H54 (cell line): ENCODE measurements around the gene CPNE9.
A peak's percentile ranks its signal among the peaks of the same experiment; 100 is the strongest.
"Not testable (repeated sequence)": the region's sequence is repeated elsewhere in the genome, so short reads cannot be mapped to it uniquely, and the experiment has no call there.

Source experiments
- DNase-seq: peaks from one replicate; pipeline ENCODE4 v3.0.0; 2011; ENCODE audit warnings: low spot score, mixed read lengths; ENCODE audit not compliant: insufficient read length
- FAIRE-seq: peaks from 3 replicates; lab custom pipeline; 2011; peaks lifted over from hg19 to GRCh38; lab: Jason Lieb, UNC
- POLR2A ChIP-seq: IDR thresholded peaks from 2 replicates; pipeline ENCODE4 v1.6.1; 2011; ENCODE audit warnings: low read depth, mild to moderate bottlenecking, low read length

Gene CPNE9

DNA sequence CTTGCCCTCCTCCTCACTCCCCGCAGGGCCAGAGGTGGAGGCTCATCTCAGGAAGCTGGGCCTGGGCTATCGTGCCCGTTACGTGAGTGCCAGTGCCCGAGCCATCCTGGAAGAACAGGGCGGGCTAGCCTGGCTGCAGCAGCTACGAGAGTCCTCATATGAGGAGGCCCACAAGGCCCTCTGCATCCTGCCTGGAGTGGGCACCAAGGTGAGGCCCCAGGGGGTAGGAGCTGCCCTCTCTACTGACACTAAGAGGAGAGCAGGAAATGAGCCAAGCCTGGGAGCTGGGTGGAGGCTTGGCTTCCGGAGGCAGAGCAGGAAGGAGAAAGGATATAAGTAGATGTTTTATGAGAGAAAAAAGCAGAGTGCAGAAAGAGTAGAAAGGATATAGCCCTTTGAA lies 51.0 kb downstream of the CPNE9 start:
- FAIRE-seq (no peak), DNase-seq (no peak)
- no peak for TF ChIP-seq POLR2A

DNA sequence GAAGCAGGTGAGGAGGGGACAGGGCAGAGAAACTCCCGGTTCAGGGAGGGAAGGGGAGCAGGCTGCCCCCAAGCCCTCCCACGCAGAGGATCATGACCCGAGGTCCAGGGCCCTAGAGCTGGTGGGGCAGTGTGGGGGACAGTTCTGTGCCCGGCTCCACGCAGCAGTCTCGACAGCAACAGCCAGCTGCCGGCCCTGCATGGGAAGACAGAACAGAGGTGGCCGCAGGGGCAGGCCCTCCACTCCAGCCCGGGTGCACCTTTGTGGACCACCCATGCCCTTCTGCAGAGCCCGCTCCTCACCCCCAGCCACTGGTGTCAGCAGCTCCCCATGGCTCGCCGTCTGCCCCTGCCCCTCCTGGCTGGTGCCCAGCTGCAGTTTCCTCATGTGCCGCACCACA lies 53.8 kb downstream of the CPNE9 start:
- no peak for FAIRE-seq
- no peak for TF ChIP-seq POLR2A
- DNase-seq = no peak

DNA sequence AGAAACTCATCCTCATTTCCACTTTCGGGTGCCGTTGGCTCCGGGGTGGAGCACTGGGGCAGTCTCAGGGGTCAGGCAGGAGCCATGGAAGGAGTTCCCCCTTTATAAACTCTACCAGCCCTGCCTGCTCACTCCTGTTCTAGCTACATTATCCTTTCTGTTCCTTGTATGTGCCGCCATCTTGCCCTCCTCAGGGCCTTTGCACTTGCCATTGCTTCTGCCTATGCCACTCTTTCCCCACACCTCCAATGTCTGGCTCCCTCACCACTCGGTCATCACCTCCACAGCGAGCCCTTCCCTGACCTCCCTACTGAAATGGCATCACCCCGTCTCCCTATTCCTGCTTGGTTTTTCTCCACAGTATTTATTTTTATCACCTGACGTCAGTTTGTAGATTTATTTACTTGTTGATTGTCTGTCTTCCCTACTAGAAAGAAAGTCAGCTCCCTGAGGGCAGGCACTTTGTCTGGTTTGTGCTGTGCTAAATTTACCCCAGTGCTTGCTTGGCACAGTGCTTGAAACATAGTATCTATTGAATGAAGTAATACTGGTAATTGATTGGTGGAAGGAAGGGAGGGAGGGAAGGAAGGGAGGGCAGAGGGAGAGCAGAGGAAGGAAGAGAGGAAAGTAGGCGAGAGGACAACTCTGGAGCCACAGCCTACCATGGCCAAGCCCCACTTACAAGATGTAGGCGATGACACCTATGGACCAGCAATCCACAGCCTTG lies 57.3 kb downstream of the CPNE9 start:
- TF ChIP-seq POLR2A = no peak
- DNase-seq = no peak
- FAIRE-seq = no peak

DNA sequence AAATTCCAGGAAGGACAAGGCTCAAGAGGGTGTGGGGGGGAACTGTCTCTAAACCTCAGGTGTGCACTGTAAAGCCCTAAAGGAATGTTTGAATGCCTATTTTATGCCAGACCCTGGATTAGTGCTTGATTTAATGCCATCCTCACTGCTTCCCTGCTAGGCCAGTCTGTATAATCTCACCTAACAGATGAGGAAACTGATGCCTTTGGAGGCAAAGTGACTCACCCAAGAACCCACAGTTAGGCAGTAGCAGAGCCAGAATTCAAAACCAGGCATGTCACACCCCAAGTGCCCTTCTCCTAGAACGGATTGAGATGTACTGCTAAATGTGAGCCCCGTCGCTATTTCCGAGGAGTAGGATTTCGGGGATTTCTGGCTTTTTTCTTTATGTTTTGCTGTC lies 58.3 kb downstream of the CPNE9 start:
- FAIRE-seq (no peak), DNase-seq (no peak)
- no peak for TF ChIP-seq POLR2A

DNA sequence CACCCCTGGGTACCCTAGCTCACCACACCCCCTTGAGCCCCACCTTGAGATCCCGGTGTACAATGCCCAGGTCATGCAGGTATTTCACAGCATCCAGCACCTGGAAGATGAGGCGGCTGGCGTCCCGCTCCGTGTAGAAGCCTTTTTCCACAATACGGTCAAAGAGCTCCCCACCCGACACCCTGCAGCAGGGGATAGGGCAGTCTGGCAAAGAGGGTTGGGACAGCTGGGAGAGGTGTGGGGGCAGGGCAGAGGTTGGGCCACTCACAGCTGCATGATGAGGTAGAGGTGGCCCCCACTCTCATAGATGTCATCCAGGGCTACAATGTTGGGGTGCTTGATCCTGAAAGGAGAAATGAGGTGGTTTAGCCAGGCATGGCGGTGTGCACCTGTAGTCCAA lies 59.2 kb downstream of the CPNE9 start:
- no peak for FAIRE-seq
- no peak for DNase-seq
- no peak for TF ChIP-seq POLR2A

DNA sequence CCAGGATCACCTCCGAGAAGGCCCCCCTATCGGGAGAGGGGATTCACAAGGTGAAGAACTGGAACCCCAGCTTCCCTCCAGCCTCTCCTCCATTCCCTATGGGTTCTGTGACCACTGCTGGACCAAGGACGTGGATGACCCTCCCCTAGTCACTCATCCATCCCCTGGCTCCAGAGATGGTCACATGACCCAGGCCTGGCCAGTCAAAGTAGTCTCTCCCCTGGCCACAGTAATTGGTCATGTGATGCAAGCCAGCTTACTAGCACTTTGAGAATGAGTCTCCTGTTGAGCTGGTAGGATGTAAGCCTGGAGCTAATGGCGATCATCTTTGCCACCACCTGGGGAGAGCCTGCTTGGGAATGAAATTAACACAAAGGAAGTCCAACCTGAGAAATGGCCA lies 62.2 kb downstream of the CPNE9 start:
- FAIRE-seq (no peak), DNase-seq (no peak)
- no peak for TF ChIP-seq POLR2A

DNA sequence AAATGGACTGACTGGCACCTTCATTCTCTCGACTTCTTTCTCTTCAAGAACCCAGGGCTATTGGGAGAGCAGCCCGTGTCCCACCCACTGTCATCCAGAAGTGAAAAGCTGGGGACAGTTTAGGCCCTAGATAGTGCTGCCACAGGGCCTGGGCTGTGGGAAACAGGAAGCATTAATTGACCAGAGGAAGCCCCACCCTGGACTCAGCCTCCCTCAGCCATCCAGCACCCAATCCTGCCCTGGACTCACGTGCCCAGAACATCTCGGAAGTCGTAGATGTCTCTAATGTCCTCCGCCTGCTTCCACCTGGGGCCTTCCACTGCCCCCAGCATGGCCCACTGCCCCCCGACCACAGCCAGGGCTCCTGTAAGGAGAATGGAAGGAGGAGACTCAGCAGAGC lies 63.8 kb downstream of the CPNE9 start:
- TF ChIP-seq POLR2A = no peak
- DNase-seq (no peak), FAIRE-seq (no peak)

DNA sequence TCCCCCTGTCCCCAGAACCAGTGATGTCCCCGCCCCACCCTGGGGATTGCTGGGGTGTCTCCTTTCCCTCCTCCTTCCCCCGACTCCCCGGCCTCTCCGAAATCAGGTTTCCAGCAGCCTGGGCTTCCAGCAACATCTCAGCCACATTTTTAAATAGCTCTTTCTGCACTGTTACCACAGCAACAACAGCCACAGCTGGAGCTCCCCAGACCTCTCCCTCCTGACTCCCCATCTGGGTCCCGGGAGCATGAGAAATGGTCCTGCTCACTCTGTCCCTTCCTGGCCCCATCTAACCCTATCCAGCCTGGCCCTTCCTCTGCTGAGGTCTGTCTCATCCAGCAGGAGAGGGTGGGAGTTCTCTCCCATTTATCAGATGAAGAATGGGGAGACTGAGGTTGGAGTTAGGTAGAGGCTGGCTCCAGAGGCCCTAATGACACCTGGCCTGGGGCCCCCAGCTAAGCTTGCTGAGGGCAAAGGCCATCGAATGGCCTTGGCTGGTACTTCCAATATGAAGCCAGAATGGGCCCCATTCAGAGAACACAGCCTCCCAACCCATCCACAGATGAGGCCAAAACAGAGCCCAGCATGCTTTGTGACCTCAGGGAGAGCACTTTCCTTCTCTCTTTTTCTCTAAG lies 64.6 kb downstream of the CPNE9 start:
- FAIRE-seq = no peak
- TF ChIP-seq POLR2A = no peak
- DNase-seq = no peak

DNA sequence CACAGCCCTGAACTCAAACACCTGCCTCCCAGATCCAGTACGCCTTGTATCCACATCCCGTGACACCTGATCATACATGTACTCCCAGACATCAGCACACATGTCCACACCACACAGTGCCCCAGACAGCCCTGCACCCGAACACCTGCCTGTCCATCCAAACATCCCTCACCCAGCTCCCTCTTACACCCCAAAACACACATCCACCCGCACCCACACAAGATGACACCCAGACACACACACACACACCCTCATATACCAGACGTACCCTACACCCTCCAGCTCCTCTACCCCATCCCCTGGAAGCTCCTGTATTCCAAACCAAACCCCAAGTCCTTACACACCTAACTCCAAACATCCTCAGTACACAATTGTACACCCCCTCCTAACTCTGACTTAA lies 65.4 kb downstream of the CPNE9 start:
- FAIRE-seq (no peak), DNase-seq (no peak)
- no peak for TF ChIP-seq POLR2A

DNA sequence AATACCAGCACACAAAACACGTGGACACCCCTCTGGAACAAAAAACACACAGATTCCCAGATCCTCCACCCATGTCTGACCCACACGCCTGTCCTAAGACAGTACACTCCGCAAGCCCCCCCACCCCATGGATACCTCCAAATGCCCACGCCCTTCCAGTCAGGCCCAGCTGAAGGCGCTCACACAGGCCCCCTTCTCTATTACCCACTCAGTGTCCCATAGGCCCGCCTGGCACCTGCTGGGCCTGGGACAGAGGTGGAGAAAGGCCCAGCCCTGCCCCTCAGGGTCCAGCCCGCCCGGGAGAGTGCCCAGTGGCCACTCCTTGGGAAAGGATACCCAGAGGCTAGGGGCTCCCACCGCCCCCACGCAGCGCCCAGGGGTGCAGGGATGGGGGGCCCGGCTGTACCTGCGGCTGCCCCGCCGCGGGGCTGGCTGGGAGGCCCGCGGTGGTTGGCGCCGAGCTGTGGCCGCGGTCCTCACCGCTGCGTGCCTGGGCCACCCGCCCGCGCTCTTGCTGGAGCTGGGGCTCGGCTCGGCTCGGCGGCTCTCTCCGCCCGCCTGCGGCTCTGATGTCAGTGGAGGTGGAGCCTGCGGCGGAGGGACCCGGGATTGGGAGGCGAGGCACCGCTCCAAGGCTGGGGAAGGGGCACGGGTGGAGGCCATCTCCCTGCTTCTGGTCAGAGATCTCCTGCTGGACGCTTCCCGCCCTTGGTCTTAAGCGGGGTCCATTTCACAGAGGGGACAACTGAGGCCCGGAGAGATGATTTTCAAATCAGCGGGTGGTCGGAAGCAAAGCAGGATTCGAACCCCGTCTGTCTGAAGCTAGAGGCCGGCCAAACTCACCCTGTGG lies 66.0 kb downstream of the CPNE9 start, which contains the start of gene CAMK1:
Gene CAMK1, minus strand, starts transcription at position 522 of the 850 bp plus-strand sequence. CDS start 2,198 bp downstream, outside the sequence.
- peak; percentile 83 for TF ChIP-seq POLR2A
- FAIRE-seq = no peak
- peak; percentile 86 for DNase-seq

DNA sequence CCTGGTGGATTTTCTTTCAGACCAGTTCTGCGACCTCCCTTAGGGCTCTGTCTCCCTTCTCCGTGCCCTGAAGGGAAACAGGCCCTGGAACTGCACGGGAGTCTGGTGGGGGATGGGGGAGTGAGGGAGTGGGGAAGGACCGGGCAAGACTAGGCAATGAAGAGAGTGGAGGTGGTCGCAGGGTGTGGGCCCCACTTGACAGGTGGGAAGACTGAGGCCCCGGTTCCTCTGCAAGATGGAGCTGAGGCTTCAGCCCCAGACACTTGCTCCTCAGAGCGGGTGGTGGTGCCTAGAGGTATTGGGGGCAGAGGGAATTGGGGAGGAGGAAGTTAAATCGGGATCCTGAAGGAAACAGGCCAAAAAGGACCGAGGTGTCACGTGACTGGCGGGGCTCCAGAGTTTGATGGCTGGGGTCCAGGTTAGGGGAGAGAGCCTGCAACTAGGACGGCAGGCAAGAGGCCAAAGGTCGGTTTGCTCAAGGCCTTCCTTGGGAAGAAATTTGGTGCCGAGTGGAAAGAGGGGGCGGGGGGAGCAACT lies 66.7 kb downstream of the CPNE9 start:
- no peak for DNase-seq
- TF ChIP-seq POLR2A = no peak
- FAIRE-seq = no peak

DNA sequence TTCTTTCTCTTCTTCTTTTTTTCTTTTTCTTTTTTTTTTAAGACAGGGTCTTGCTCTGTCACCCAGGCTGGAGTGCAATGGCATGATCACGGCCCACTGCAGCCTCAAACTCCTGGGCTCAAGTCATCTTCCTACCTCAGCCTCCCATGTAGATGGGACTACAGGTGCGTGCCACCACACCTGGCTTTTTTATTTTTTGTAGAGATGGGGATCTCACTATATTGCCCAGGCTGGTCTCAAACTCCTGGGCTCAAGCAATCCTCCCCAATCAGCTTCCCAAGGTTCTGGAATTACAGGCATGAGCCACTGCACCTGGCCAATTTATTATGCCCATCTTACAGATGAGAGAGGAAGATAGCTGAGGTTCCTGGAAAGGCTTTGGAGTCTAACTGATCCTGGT lies 67.4 kb downstream of the CPNE9 start:
- not testable (repeated sequence) for DNase-seq, FAIRE-seq

DNA sequence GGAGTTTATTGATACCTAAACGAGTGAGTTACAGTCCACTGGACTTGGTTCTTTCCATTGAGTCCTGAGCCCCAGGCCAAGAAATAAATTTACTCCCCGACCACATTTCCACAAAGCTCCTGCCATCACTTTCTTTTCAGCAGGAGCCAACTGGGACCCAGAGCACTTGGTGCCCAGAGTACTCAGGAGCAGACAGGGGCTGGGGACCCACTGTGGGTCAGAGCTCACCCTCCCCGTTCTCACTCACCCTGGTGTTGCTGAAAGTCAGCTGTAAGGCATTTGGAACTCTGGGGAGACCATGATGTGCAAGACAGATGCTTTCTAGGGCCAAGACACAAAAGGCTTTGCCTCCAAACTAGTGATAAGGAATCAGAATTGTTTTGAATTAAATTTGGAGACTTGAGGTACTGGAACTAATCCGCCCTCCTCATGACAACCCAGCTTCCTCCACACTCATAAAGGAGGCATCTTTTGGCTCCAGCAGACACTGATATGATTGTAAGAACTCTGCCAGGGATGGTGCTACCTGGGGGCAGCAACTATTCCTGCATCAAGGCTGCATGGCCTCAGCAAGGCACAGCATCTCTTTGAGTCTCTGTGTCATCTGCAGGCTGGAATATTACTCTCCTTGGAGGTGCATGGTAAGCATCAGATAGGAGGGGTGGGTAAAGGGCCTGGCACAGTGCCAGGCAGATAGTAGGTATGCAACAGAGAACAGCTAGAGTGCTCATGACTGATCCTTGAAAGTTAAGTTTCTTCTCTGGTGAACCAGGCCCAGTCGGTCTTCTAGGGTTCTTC lies 73.5 kb downstream of the CPNE9 start:
- DNase-seq = no peak
- no peak for FAIRE-seq
- TF ChIP-seq POLR2A = no peak
